HepG2 (cell line): ENCODE results near the gene FEV. TPM values are rescaled to one million over a fixed set of nuclear protein-coding genes. Genes with fewer than 3 reads are reported as not detected.

Source experiments
- ARID4A ChIP-seq: sonication (generic); formaldehyde crosslinking; IDR thresholded peaks from 2 replicates; pipeline ENCODE4 v1.5.0; 2020; ENCODE audit warnings: mild to moderate bottlenecking, missing genetic modification reagents, borderline replicate concordance
- ATF3 ChIP-seq: sonication (generic); formaldehyde crosslinking; IDR thresholded peaks from 2 replicates; pipeline ENCODE4 v1.4.0; 2020; ENCODE audit warnings: missing genetic modification reagents
- CBX5 ChIP-seq: sonication (generic); formaldehyde crosslinking; IDR thresholded peaks from 2 replicates; pipeline ENCODE4 v1.4.0; 2020; ENCODE audit warnings: missing genetic modification reagents, borderline replicate concordance
- DNMT3B ChIP-seq: conservative IDR thresholded peaks from 2 replicates; pipeline ENCODE4 v1.6.1; 2016; ENCODE audit warnings: missing biosample characterization, control low read depth
- HOXD1 ChIP-seq: sonication (generic); formaldehyde crosslinking; IDR thresholded peaks from 2 replicates; pipeline ENCODE4 v1.5.0; 2020; ENCODE audit warnings: missing genetic modification reagents
- IRX3 ChIP-seq: sonication (generic); formaldehyde crosslinking; IDR thresholded peaks from 2 replicates; pipeline ENCODE4 v1.8.1; 2023; ENCODE audit warnings: mild to moderate bottlenecking, low read depth, missing genetic modification reagents, borderline replicate concordance
- MED13 ChIP-seq: sonication (generic); formaldehyde crosslinking; IDR thresholded peaks from 2 replicates; pipeline ENCODE4 v1.5.0; 2020; ENCODE audit warnings: missing genetic modification reagents
- MTA3 ChIP-seq: sonication (generic); formaldehyde crosslinking; IDR thresholded peaks from 2 replicates; pipeline ENCODE4 v1.4.0; 2020; ENCODE audit warnings: missing genetic modification reagents
- POGZ ChIP-seq: sonication (generic); formaldehyde crosslinking; IDR thresholded peaks from 2 replicates; pipeline ENCODE4 v1.4.0; 2020; ENCODE audit warnings: mild to moderate bottlenecking, missing genetic modification reagents
- SMAD9 ChIP-seq: sonication (generic); formaldehyde crosslinking; IDR thresholded peaks from 2 replicates; pipeline ENCODE4 v1.5.1; 2020; ENCODE audit warnings: mild to moderate bottlenecking, missing genetic modification reagents
- SNAI1 ChIP-seq: sonication (generic); formaldehyde crosslinking; IDR thresholded peaks from 2 replicates; pipeline ENCODE4 v1.5.0; 2020; ENCODE audit warnings: mild to moderate bottlenecking, missing genetic modification reagents, borderline replicate concordance
- SNRNP70 ChIP-seq: fragments of 200-400 bp; formaldehyde crosslinking; IDR thresholded peaks from 2 replicates; pipeline ENCODE4 v1.6.1; 2017; ENCODE audit warnings: mild to moderate bottlenecking, low read depth, low read length, moderate library complexity
- ZNF124 ChIP-seq: sonication (generic); formaldehyde crosslinking; IDR thresholded peaks from 2 replicates; pipeline ENCODE4 v1.4.0; 2020; ENCODE audit warnings: missing genetic modification reagents
- ZNF749 ChIP-seq: sonication (generic); formaldehyde crosslinking; IDR thresholded peaks from 2 replicates; pipeline ENCODE4 v1.8.0; 2022; ENCODE audit warnings: mild to moderate bottlenecking, missing genetic modification reagents, moderate library complexity, borderline replicate concordance
- ZSCAN12 ChIP-seq: sonication (generic); formaldehyde crosslinking; IDR thresholded peaks from 2 replicates; pipeline ENCODE4 v1.9.0; 2021; ENCODE audit warnings: mild to moderate bottlenecking, missing genetic modification reagents
- ZSCAN21 ChIP-seq: sonication (generic); formaldehyde crosslinking; IDR thresholded peaks from 2 replicates; pipeline ENCODE4 v1.8.0; 2022; ENCODE audit warnings: mild to moderate bottlenecking, missing genetic modification reagents, moderate library complexity, borderline replicate concordance
- ZSCAN31 ChIP-seq: sonication (generic); formaldehyde crosslinking; IDR thresholded peaks from 2 replicates; pipeline ENCODE4 v1.5.0; 2020; ENCODE audit warnings: low read depth, mild to moderate bottlenecking, missing genetic modification reagents
- polyA plus RNA-seq, 8 experiments: library from polyadenylated mRNA; depleted of rRNA in 3 of 8; stranded (reverse) in 7 of 8; unstranded in 1 of 8; fragments of >200 nt; fragmentation: Illumina TruSeq in 4 of 8; extraction: Trizol in 4 of 8; gene quantifications; 2 replicates each; pipeline versions ENCODE4 v1.2.1 to v1.2.3, GENCODE V29; 2011 to 2016; ENCODE audit warnings: low read depth in 4 of 8, missing spikeins in 1 of 8, mixed read lengths in 1 of 8; ENCODE audit not compliant: insufficient read depth in 1 of 8
- total RNA-seq, 5 experiments: library from RNA; depleted of rRNA; stranded (reverse); fragments of >200 nt; fragmentation: Illumina TruSeq; extraction: Trizol; gene quantifications; 2 replicates each; pipeline ENCODE4 v1.2.3, GENCODE V29; 2016; ENCODE audit warnings: low read depth in 1 of 5
- TF ChIP-seq, protein P1 (sequence below): sonication (generic); formaldehyde crosslinking; conservative IDR thresholded peaks from 2 replicates; pipeline ENCODE4 v1.8.0; 2022; ENCODE audit warnings: mild to moderate bottlenecking, moderate library complexity, missing genetic modification reagents
- TF ChIP-seq, protein P2 (sequence below): sonication (generic); formaldehyde crosslinking; IDR thresholded peaks from 2 replicates; pipeline ENCODE4 v1.4.0; 2020; ENCODE audit warnings: missing genetic modification reagents

FEV gene
- total and polyA plus RNA-seq, 2 of the 13 experiments (the other 11 are each of a cell fraction or from before 2014, with no cell fraction given): not detected

- TF ChIP-seq, protein P1, sequence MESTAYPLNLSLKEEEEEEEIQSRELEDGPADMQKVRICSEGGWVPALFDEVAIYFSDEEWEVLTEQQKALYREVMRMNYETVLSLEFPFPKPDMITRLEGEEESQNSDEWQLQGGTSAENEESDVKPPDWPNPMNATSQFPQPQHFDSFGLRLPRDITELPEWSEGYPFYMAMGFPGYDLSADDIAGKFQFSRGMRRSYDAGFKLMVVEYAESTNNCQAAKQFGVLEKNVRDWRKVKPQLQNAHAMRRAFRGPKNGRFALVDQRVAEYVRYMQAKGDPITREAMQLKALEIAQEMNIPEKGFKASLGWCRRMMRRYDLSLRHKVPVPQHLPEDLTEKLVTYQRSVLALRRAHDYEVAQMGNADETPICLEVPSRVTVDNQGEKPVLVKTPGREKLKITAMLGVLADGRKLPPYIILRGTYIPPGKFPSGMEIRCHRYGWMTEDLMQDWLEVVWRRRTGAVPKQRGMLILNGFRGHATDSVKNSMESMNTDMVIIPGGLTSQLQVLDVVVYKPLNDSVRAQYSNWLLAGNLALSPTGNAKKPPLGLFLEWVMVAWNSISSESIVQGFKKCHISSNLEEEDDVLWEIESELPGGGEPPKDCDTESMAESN (CRISPR knock-in tag): no peak
- TF ChIP-seq ARID4A (CRISPR knock-in tag): peak; percentile 48; the same call in 1 of the 2 replicates
- 0 out of 2 replicates have a peak, but pooled peaks have one; percentile 46 for TF ChIP-seq IRX3
- TF ChIP-seq ZNF124: no peak
- no peak for TF ChIP-seq ZSCAN12 (CRISPR knock-in tag)
- TF ChIP-seq ZNF749 (CRISPR knock-in tag): no peak
- no peak for TF ChIP-seq DNMT3B (CRISPR knock-in tag)
- TF ChIP-seq POGZ (CRISPR knock-in tag): no peak
- no peak for TF ChIP-seq MED13 (CRISPR knock-in tag)
- no peak; the same call in 1 of the 2 replicates for TF ChIP-seq ATF3 (CRISPR knock-in tag)
- no peak for TF ChIP-seq HOXD1 (CRISPR knock-in tag)
- TF ChIP-seq SNAI1 (CRISPR knock-in tag): no peak
- no peak for TF ChIP-seq MTA3 (CRISPR knock-in tag)
- TF ChIP-seq SMAD9 (CRISPR knock-in tag): no peak
- TF ChIP-seq, protein P2, sequence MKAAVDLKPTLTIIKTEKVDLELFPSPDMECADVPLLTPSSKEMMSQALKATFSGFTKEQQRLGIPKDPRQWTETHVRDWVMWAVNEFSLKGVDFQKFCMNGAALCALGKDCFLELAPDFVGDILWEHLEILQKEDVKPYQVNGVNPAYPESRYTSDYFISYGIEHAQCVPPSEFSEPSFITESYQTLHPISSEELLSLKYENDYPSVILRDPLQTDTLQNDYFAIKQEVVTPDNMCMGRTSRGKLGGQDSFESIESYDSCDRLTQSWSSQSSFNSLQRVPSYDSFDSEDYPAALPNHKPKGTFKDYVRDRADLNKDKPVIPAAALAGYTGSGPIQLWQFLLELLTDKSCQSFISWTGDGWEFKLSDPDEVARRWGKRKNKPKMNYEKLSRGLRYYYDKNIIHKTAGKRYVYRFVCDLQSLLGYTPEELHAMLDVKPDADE: no peak
- 0 out of 2 replicates have a peak, but pooled peaks have one; percentile 38 for TF ChIP-seq CBX5 (CRISPR knock-in tag)
- TF ChIP-seq ZSCAN31 (CRISPR knock-in tag): no peak
- no peak for TF ChIP-seq ZSCAN21 (CRISPR knock-in tag)
- TF ChIP-seq SNRNP70: no peak
Observed at GRCh38 chr2:218995972-218996711, 11.2 kb upstream of the FEV start (continued).
